WTC11 (cell line): ENCODE results near the gene METTL6. TPM values are rescaled to one million over a fixed set of nuclear protein-coding genes. Genes with fewer than 3 reads are reported as not detected.

Experiments
- ATAC-seq: fragments of 200-7000 bp; cut with Tn5 transposase; 2 replicates; pipeline ENCODE4 v1.10.0; 2021; ENCODE audit warnings: mild to moderate bottlenecking, moderate library complexity
- CTCF ChIA-PET: fragments of 300-600 bp; sonication (Branson Sonifier 250); formaldehyde crosslinking; loops from one replicate; lab custom pipeline; 2021; ENCODE audit warnings: antibody characterized with exemption; lab: Charles Lee
- POLR2A ChIA-PET: fragments of 350-600 bp; sonication (Branson Sonifier 250); formaldehyde crosslinking; loops from one replicate; lab custom pipeline; 2021; ENCODE audit warnings: antibody characterized with exemption; lab: Charles Lee
- DNase-seq: peaks from one replicate; pipeline ENCODE4 v3.0.0; 2021; ENCODE audit warnings: low spot score
- H3K27ac Mint-ChIP-seq: 2 replicates; pipeline ENCODE4 v1.8.0; 2021; ENCODE audit warnings: mixed read lengths
- H3K27me3 Mint-ChIP-seq: 2 replicates; pipeline ENCODE4 v1.8.0; 2021; ENCODE audit warnings: low read depth, mild to moderate bottlenecking, moderate library complexity, mixed read lengths
- H3K36me3 Mint-ChIP-seq: 2 replicates; pipeline ENCODE4 v1.8.0; 2021; ENCODE audit warnings: mixed read lengths
- H3K4me1 Mint-ChIP-seq: 2 replicates; pipeline ENCODE4 v1.8.0; 2022; ENCODE audit warnings: mixed read lengths
- H3K4me3 Mint-ChIP-seq: 2 replicates; pipeline ENCODE4 v1.8.0; 2021; ENCODE audit warnings: mild to moderate bottlenecking, moderate library complexity, mixed read lengths
- H3K9me3 Mint-ChIP-seq: 2 replicates; pipeline ENCODE4 v1.8.0; 2021; ENCODE audit warnings: mixed read lengths
- CBFB ChIP-seq: sonication (generic); formaldehyde crosslinking; IDR thresholded peaks from 2 replicates; pipeline ENCODE4 v1.8.1; 2022; ENCODE audit warnings: mild to moderate bottlenecking, low read depth, missing genetic modification reagents
- CDX4 ChIP-seq: fragments of 250-450 bp; sonication (Bioruptor Pico); IDR thresholded peaks from 2 replicates; pipeline ENCODE4 v1.9.0; 2021; ENCODE audit warnings: moderate library complexity, mild to moderate bottlenecking, inconsistent platforms, borderline replicate concordance
- CREM ChIP-seq: sonication (generic); formaldehyde crosslinking; IDR thresholded peaks from 2 replicates; pipeline ENCODE4 v1.8.1; 2022; ENCODE audit warnings: mild to moderate bottlenecking, missing genetic modification reagents, moderate library complexity
- CTCF ChIP-seq: fragments of 200-600 bp; IDR thresholded peaks from 2 replicates; pipeline ENCODE4 v1.8.0; 2022; ENCODE audit warnings: antibody characterized with exemption
- ERG ChIP-seq: fragments of 250-450 bp; sonication (Bioruptor Pico); IDR thresholded peaks from 2 replicates; pipeline ENCODE4 v1.8.0; 2021; ENCODE audit warnings: mild to moderate bottlenecking
- FOXP4 ChIP-seq: sonication (generic); formaldehyde crosslinking; IDR thresholded peaks from 2 replicates; pipeline ENCODE4 v1.8.0; 2022; ENCODE audit warnings: mild to moderate bottlenecking, missing genetic modification reagents
- GABPB1 ChIP-seq: sonication (generic); formaldehyde crosslinking; IDR thresholded peaks from 2 replicates; pipeline ENCODE4 v1.8.1; 2023; ENCODE audit warnings: mild to moderate bottlenecking, missing genetic modification reagents
- IRF2 ChIP-seq: sonication (generic); formaldehyde crosslinking; IDR thresholded peaks from 2 replicates; pipeline ENCODE4 v1.8.0; 2022; ENCODE audit warnings: low read depth, missing genetic modification reagents, borderline replicate concordance
- KAT7 ChIP-seq: sonication (generic); formaldehyde crosslinking; IDR thresholded peaks from 2 replicates; pipeline ENCODE4 v1.8.1; 2023; ENCODE audit warnings: missing genetic modification reagents, mild to moderate bottlenecking, borderline replicate concordance
- NR2C2 ChIP-seq: sonication (generic); formaldehyde crosslinking; IDR thresholded peaks from 2 replicates; pipeline ENCODE4 v1.8.0; 2022; ENCODE audit warnings: mild to moderate bottlenecking, missing genetic modification reagents
- SP1 ChIP-seq: sonication (generic); formaldehyde crosslinking; conservative IDR thresholded peaks from 2 replicates; pipeline ENCODE4 v1.8.1; 2022; ENCODE audit warnings: missing genetic modification reagents
- TEAD1 ChIP-seq: sonication (generic); formaldehyde crosslinking; IDR thresholded peaks from 2 replicates; pipeline ENCODE4 v1.8.0; 2022; ENCODE audit warnings: mild to moderate bottlenecking, missing genetic modification reagents
- ZBTB21 ChIP-seq: sonication (generic); formaldehyde crosslinking; IDR thresholded peaks from 2 replicates; pipeline ENCODE4 v1.8.1; 2023; ENCODE audit warnings: mild to moderate bottlenecking, missing genetic modification reagents, borderline replicate concordance
- ZBTB43 ChIP-seq: sonication (generic); formaldehyde crosslinking; IDR thresholded peaks from 2 replicates; pipeline ENCODE4 v1.8.1; 2023; ENCODE audit warnings: mild to moderate bottlenecking, missing genetic modification reagents
- total RNA-seq: library from RNA; stranded (reverse); gene quantifications from 3 replicates; pipeline ENCODE4 v1.2.3, GENCODE V29; 2021

Gene METTL6
- total RNA-seq, 1 experiment from 2014 or later, result 13.7 TPM

GRCh38 chr3:15380980-15381890 is 46.1 kb downstream of the METTL6 start (continued):
- TF ChIP-seq ERG, result no peak
- no peak for TF ChIP-seq CDX4 (CRISPR knock-in tag)
- no peak for TF ChIP-seq CBFB (CRISPR knock-in tag)
- TF ChIP-seq, all 79 proteins: peak for 0

- H3K27ac Mint-ChIP-seq, result peak overlapping the region; percentile 57; the same call in 1 of the 2 replicates
- DNase-seq (peak; percentile 93), ATAC-seq (peak; percentile 98)
- H3K27me3 Mint-ChIP-seq, result peaks cover 2% of the 10 kb centered on the region; the same call in 1 of the 2 replicates
- H3K4me1 Mint-ChIP-seq, result peaks cover 5% of the 10 kb centered on the region; the same call in 1 of the 2 replicates
- peak overlapping the region; percentile 47 for H3K4me3 Mint-ChIP-seq
- H3K9me3 Mint-ChIP-seq, result no peaks in the 10 kb centered on the region
- ChIA-PET CTCF (interaction anchor here (0.5 to 2.6 kb wide), 4 partner anchors 80 to 175 kb away, joined by 4 to 31 read pairs (median 10); no protein-coding TSS in a partner anchor), POLR2A (no interaction called here)
- TF ChIP-seq TEAD1 (peak; percentile 60; the same call in 1 of the 2 replicates), GABPB1 (CRISPR knock-in tag) (peak; percentile 92), IRF2 (CRISPR knock-in tag) (no peak), ZBTB43 (CRISPR knock-in tag) (no peak), FOXP4 (no peak), ZBTB21 (CRISPR knock-in tag) (no peak), SP1 (peak; percentile 97), KAT7 (CRISPR knock-in tag) (no peak), CTCF (peak; percentile 68), CREM (peak; percentile 67; the same call in 1 of the 2 replicates), NR2C2 (peak; percentile 98)
- TF ChIP-seq, all 79 proteins: peak for 6
- H3K36me3 Mint-ChIP-seq, result no peaks in the 10 kb centered on the region
Observed at GRCh38 chr3:15377961-15378791, 49.2 kb downstream of the METTL6 start.
